Stomach smooth muscle (tissue), 2 donors: ENCODE results near the gene SCD5.

ENCODE experiments used
- H3K27ac ChIP-seq: one replicate; pipeline ENCODE4 v1.7.0; 2013; ENCODE audit warnings: mild to moderate bottlenecking, low read length, inconsistent platforms
- H3K27me3 ChIP-seq, 2 donors: one replicate each; pipeline ENCODE4 v1.7.0; 2013; ENCODE audit warnings: low read length in 2 of 2; ENCODE audit not compliant: insufficient read depth in 2 of 2, control insufficient read depth in 1 of 2
- H3K36me3 ChIP-seq, 2 donors: one replicate each; pipeline ENCODE4 v1.7.0; 2013; ENCODE audit warnings: low read length in 2 of 2; ENCODE audit not compliant: control insufficient read depth in 2 of 2, insufficient read depth in 2 of 2
- H3K4me1 ChIP-seq: one replicate; pipeline ENCODE4 v1.7.0; 2013; ENCODE audit warnings: low read length; ENCODE audit not compliant: control insufficient read depth, insufficient read depth
- H3K4me3 ChIP-seq, 2 donors: one replicate each; pipeline ENCODE4 v1.7.0; 2013; ENCODE audit warnings: low read length in 2 of 2
- H3K9ac ChIP-seq, 2 donors: one replicate each; pipeline ENCODE4 v1.7.0; 2013; ENCODE audit warnings: low read length in 2 of 2, mild to moderate bottlenecking in 1 of 2
- H3K9me3 ChIP-seq, 2 donors: one replicate each; pipeline ENCODE4 v1.7.0; 2013; ENCODE audit warnings: low read length in 2 of 2; ENCODE audit not compliant: control insufficient read depth in 2 of 2
- donor health status: healthy.
- donor health status: Pancreatic carcinoma.

SCD5 gene

GRCh38 chr4:82613121-82613520 is 185.5 kb downstream of the SCD5 start:
- no peak overlapping the region for H3K4me3 ChIP-seq
- no peak overlapping the region for H3K9ac ChIP-seq
- no peaks in the 10 kb centered on the region for H3K9me3 ChIP-seq
- H3K4me1 ChIP-seq, result no peaks in the 10 kb centered on the region
- H3K27ac ChIP-seq, result no peak overlapping the region
- H3K27me3 ChIP-seq, result peaks cover 0 to 3% of the 10 kb centered on the region in 2 donors
- no peaks in the 10 kb centered on the region for H3K36me3 ChIP-seq

GRCh38 chr4:82611982-82612381 is 186.6 kb downstream of the SCD5 start:
- Histone ChIP-seq H3K9me3 (no peaks in the 10 kb centered on the region), H3K27me3 (peaks cover 0 to 3% of the 10 kb centered on the region in 2 donors), H3K9ac (no peak overlapping the region), H3K4me1 (no peaks in the 10 kb centered on the region), H3K4me3 (no peak overlapping the region), H3K36me3 (no peaks in the 10 kb centered on the region), H3K27ac (no peak overlapping the region)

GRCh38 chr4:82611527-82611926 is 187.1 kb downstream of the SCD5 start:
- Histone ChIP-seq H3K27me3 (peaks cover 0 to 3% of the 10 kb centered on the region in 2 donors), H3K9ac (no peak overlapping the region), H3K4me1 (no peaks in the 10 kb centered on the region), H3K4me3 (no peak overlapping the region), H3K27ac (no peak overlapping the region), H3K9me3 (no peaks in the 10 kb centered on the region), H3K36me3 (no peaks in the 10 kb centered on the region)

GRCh38 chr4:82610041-82610440 is 188.6 kb downstream of the SCD5 start:
- Histone ChIP-seq H3K27ac (no peak overlapping the region), H3K9me3 (no peaks in the 10 kb centered on the region), H3K4me1 (no peaks in the 10 kb centered on the region), H3K27me3 (no peaks in the 10 kb centered on the region), H3K4me3 (no peak overlapping the region), H3K9ac (no peak overlapping the region), H3K36me3 (no peaks in the 10 kb centered on the region)

- Histone ChIP-seq H3K9me3 (no peaks in the 10 kb centered on the region), H3K4me1 (no peaks in the 10 kb centered on the region)
Observed at GRCh38 chr4:82606622-82607021, 192.0 kb downstream of the SCD5 start.

GRCh38 chr4:82604522-82604921 is 194.1 kb downstream of the SCD5 start:
- Histone ChIP-seq H3K9ac (no peak overlapping the region), H3K36me3 (no peaks in the 10 kb centered on the region), H3K27me3 (no peaks in the 10 kb centered on the region), H3K27ac (no peak overlapping the region), H3K4me1 (no peaks in the 10 kb centered on the region), H3K4me3 (no peak overlapping the region), H3K9me3 (no peaks in the 10 kb centered on the region)

More at GRCh38 chr4:82606622-82607021, 192.0 kb downstream of the SCD5 start:
- Histone ChIP-seq H3K36me3 (no peaks in the 10 kb centered on the region), H3K4me3 (no peak overlapping the region), H3K27me3 (no peaks in the 10 kb centered on the region), H3K27ac (no peak overlapping the region), H3K9ac (no peak overlapping the region)

- Histone ChIP-seq H3K27ac (no peak overlapping the region), H3K36me3 (no peaks in the 10 kb centered on the region), H3K9ac (no peak overlapping the region), H3K4me1 (no peaks in the 10 kb centered on the region), H3K4me3 (no peak overlapping the region), H3K27me3 (no peaks in the 10 kb centered on the region), H3K9me3 (no peaks in the 10 kb centered on the region)
Observed at GRCh38 chr4:82601242-82602015, 197.2 kb downstream of the SCD5 start.

- H3K27ac ChIP-seq, result no peak overlapping the region
Observed at GRCh38 chr4:82599336-82599735, 199.3 kb downstream of the SCD5 start.

GRCh38 chr4:82594456-82594855 is 204.1 kb downstream of the SCD5 start:
- Histone ChIP-seq H3K4me3 (no peak overlapping the region), H3K4me1 (no peaks in the 10 kb centered on the region), H3K27me3 (no peaks in the 10 kb centered on the region)

More at GRCh38 chr4:82599336-82599735, 199.3 kb downstream of the SCD5 start:
- Histone ChIP-seq H3K4me1 (no peaks in the 10 kb centered on the region), H3K4me3 (no peak overlapping the region), H3K27me3 (no peaks in the 10 kb centered on the region), H3K9me3 (no peaks in the 10 kb centered on the region), H3K9ac (no peak overlapping the region), H3K36me3 (no peaks in the 10 kb centered on the region)

GRCh38 chr4:82593411-82593810 is 205.2 kb downstream of the SCD5 start:
- no peak overlapping the region for H3K27ac ChIP-seq
- H3K9ac ChIP-seq, result no peak overlapping the region
- no peak overlapping the region for H3K4me3 ChIP-seq
- no peaks in the 10 kb centered on the region for H3K4me1 ChIP-seq
- no peaks in the 10 kb centered on the region for H3K27me3 ChIP-seq
- no peaks in the 10 kb centered on the region for H3K36me3 ChIP-seq
- H3K9me3 ChIP-seq, result no peaks in the 10 kb centered on the region

More at GRCh38 chr4:82594456-82594855, 204.1 kb downstream of the SCD5 start:
- Histone ChIP-seq H3K9me3 (no peaks in the 10 kb centered on the region), H3K36me3 (no peaks in the 10 kb centered on the region), H3K27ac (no peak overlapping the region), H3K9ac (no peak overlapping the region)

GRCh38 chr4:82592639-82593038 is 206.0 kb downstream of the SCD5 start:
- Histone ChIP-seq H3K9me3 (no peaks in the 10 kb centered on the region), H3K27me3 (no peaks in the 10 kb centered on the region), H3K27ac (no peak overlapping the region), H3K36me3 (no peaks in the 10 kb centered on the region), H3K4me3 (no peak overlapping the region), H3K9ac (no peak overlapping the region), H3K4me1 (no peaks in the 10 kb centered on the region)
